Measurements from ENCODE around the gene EFCAB11. TPM values are rescaled to one million over a fixed set of nuclear protein-coding genes. Genes with fewer than 3 reads are reported as not detected.
"Not testable (repeated sequence)": the region's sequence is repeated elsewhere in the genome, so short reads cannot be mapped to it uniquely, and the experiment has no call there.

EFCAB11 gene
- total RNA-seq, 1 experiment from 2014 or later = 12.0 TPM

- DNase-seq (ENCODE audit: low read depth) = peak; percentile 35
Measured at GRCh38 chr14:89911010-89911919, 43.3 kb downstream of the EFCAB11 start.

DNA sequence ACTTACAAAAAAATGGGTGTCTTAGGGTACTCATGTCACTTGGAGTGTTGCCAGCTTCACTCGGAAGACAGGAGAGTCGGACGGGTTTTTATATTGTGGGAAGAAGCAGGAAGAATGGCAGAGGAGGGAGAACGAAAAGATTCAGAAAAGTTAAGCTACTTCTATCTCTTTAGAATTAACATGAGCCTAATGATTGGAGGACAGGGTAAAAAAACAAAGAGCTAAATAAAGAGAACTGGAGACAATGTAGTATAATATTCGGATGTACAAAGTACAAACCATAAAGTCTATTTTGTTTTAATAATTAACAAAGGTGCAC lies 43.9 kb downstream of the EFCAB11 start:
- no peak for DNase-seq (ENCODE audit: low read depth)

DNA sequence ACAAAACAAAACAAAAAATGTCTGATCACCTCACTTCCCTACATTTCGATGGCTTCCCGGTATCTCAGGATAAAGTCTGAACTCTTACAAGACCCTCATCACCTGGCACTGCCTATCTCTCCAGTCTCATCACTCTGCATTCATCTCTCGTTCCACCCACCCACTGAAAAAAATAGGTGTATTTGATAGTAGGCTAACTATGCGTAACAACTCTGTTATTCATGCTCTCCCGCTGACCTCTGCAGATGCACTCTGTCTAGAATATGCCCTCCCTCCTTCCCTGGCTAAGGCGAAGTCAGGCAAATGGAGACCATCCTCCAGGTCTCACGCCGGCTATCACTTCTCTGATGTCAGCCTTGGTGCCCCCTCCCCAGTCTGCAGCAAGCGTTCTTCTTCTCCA lies 44.9 kb downstream of the EFCAB11 start:
- DNase-seq (ENCODE audit: low read depth) = no peak

DNA sequence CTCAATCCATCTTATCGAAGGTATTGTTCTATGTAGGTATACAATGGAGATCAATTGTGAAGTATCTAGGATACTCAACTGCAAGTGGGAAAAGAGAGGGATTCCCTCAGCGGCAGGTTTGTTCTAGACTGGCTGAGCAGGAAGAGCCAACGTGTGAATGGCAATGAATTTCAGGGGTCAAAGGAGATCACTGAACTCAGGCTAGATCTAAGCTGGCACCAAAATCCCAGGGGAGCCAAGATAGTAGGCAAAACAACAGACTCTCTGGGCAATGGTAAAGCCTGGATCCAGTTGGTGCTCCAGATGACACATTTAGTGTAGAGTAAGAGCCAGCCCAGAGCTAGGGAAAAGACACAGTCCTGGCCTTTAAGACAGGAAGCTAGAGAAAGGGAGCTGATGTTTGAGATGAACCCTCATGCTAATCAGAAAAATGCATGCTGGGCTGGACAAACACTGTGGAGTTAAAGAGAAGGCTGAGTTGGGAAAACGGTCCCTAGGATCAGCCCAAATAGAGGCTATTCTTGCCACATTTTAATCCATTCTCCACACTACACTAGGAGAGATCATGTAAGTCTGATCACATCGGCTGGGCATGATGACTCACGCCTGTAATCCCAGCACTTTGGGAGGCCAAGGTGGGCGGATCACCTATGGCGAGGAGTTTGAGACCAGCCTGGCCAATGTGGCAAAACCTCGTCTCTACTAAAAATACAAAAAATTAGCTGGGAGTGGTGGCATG lies 45.6 kb downstream of the EFCAB11 start:
- DNase-seq (ENCODE audit: low read depth) = peak; percentile 24

DNA sequence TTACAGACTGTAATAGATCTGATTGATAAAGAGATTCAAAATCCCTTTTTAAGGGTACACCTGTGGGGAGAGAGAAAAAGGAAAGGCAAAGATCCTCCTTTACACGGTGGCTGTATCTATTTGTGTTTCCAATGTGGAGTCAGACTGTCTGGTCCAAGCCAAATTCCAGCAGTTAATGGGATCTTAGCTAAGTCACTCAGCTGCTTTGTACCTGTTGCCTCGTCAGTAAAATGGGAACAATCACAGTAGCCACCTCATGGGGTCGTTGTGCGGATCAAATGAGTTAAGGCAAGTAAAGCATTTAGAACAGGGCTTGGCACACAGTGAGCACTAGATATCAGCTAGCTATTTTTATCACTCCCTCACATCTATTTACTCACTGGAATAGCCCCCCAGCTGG lies 46.9 kb downstream of the EFCAB11 start:
- DNase-seq (ENCODE audit: low read depth) = no peak

DNA sequence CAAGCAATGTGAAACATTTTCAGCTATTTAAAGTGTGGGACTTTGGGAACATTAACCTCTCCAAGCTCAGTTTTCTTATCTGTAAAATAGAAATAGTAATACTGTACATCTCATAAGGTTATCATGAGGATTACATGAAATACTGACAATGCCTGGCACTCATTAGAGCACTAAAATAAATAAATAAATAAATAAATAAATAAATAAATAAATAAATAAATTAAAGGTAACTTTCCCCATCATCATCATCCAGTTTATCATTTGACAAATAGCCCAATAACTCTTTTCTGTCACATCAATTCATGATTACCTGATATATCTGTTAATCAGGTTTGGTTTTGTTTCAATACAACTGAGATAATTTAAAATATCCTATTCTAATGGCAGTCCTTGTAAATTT lies 48.5 kb downstream of the EFCAB11 start:
- no peak for DNase-seq (ENCODE audit: low read depth)

DNA sequence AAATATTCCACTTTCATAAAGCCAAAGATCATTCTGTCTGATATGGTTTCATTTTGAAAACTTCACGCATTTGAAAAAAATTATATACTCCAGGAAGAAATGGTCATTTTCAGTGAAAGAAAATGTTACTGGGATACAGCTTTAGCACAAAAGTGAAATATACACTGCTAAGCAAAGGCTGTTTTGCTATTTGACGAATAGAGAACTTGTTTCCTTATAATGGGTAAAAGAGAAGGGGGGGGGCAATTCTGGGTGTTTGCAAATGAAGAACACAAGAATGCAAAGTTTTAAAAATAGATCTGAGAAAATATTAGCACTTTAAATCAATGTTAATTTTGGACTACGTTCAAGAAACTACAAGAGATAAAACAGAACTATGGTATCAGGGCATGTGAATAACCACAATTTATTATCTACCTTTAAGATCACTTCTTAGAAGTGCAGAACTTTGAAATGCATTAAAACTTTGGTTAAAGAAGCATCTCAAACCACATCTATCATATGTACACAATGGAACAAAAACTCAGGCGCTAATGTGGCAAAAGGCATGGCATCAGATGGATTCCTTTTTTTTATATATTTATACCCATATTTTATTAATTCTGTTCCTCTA lies 51.1 kb downstream of the EFCAB11 start:
- no peak for DNase-seq (ENCODE audit: low read depth)

- DNase-seq (ENCODE audit: low read depth) = no peak
Measured at GRCh38 chr14:89902881-89903280, 51.6 kb downstream of the EFCAB11 start.

GRCh38 chr14:89900802-89901201 lies 53.7 kb downstream of the EFCAB11 start:
- DNase-seq (ENCODE audit: low read depth) = no peak

GRCh38 chr14:89899917-89900663 lies 54.4 kb downstream of the EFCAB11 start:
- DNase-seq (ENCODE audit: low read depth) = peak; percentile 31

- no peak for DNase-seq (ENCODE audit: low read depth)
Measured at GRCh38 chr14:89899291-89899690, 55.2 kb downstream of the EFCAB11 start.

DNA sequence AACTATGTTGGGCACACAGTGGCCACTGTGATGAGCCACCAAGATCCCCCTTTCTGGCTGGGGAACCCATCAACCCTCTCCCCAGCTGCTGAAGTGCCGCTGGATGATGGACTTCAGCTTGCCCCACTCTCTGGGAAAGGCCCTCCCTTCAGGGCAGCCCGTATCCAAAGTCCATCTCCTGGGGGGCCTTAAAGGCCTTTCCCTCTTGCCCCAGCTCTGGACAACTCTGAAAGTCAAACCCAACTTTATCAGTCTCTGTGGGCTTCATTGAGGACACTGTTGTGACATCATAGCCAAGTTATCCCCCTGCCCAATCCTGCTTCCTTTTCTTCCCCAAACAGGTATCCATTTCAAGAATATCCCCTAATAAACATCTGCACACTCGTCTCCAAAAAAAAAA lies 61.1 kb downstream of the EFCAB11 start:
- DNase-seq (ENCODE audit: low read depth) = not testable (repeated sequence)

DNA sequence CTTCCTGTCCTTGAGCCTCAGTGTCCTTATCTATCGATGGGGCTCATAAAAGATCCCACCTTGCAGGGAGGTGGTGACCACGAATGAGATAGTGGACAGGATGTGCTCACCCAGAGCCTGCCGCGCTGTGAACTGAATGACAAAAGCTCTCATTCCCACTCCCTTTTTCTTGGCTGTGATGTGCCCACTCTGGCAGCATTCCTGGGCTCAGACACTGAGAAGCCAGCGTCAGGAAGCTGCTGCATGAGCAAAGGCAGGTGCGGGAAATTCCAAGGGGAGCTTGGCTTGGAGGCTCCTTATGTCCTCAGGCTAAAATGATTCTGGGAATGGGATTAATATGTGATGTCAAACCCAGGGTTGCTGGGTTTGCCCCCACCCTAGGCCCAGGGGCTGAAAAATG lies 61.6 kb downstream of the EFCAB11 start:
- no peak for DNase-seq (ENCODE audit: low read depth)

DNA sequence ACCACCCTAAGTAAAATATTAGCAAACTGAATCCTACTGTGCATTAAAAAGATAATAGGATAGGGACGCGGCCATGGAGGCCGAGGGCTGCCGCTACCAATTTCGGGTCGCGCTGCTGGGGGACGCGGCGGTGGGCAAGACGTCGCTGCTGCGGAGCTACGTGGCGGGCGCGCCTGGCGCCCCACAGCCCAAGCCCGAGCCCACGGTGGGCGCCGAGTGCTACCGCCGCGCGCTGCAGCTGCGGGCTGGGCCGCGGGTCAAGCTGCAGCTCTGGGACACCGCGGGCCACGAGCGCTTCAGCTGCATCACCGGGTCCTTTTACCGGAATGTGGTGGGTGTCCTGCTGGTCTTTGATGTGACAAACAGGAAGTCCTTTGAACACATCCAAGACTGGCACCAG lies 62.8 kb downstream of the EFCAB11 start:
- not testable (repeated sequence) for DNase-seq (ENCODE audit: low read depth)

GRCh38 chr14:89891055-89891454 lies 63.5 kb downstream of the EFCAB11 start:
- DNase-seq (ENCODE audit: low read depth) = no peak

- no peak for DNase-seq (ENCODE audit: low read depth)
Measured at GRCh38 chr14:89890589-89890988, 63.9 kb downstream of the EFCAB11 start.

- DNase-seq (ENCODE audit: low read depth) = no peak
Measured at GRCh38 chr14:89889626-89890025, 64.9 kb downstream of the EFCAB11 start.

DNA sequence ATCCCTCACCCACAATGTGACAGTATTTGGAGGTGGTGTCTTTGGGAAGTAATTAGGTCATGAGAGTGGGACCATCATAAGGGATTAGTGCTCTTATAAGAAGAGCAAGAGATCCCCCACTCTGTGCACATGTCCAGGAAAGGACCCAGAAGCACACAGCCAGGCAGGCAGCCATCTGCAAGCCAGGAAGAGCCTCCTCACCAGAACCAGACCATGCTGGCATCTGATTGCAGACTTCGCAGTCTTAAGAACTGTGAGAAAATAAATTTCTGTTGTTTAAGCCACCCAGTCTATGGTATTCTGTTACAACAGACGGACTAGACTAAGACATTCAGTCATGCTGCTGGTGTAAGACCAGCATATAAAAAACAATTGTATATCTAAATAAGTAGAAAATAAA lies 69.8 kb downstream of the EFCAB11 start:
- no peak for DNase-seq (ENCODE audit: low read depth)

DNA sequence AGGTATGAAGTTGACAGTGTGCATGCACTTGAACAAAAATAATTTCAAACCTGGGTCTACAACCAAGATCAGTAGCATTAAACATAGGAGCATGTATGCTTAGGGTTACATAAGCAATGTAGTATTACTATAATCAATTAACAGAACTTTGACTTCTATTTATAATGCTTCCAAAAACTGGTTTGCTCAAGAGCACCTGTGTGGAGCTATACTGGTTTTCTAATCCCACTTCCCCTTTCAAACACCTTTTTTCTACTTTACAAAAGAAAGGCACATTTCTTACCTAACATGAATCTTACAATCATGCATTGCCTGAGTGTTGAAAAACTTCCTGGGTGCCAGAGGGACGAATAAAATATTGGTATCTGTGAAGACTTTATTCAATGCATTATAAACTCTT lies 72.7 kb downstream of the EFCAB11 start:
- DNase-seq (ENCODE audit: low read depth) = no peak

DNA sequence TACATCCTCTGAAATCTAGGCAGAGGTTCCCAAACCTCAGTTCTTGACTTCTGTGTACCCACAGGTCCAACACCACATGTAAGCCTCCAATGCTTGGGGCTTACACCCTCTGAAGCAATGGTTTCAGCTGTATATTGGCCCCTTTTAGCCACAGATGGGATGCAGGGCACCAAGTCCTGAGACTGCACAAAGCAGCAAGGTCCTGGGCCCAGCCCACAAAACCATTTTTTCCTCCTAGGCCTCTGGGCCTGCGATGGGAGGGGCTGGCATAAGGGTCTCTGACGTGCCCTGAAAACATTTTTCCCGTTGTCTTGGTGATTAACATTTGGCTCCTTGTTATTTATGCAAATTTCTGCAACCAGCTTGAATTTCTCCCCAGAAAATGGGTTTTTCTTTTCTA lies 80.4 kb downstream of the EFCAB11 start:
- not testable (repeated sequence) for DNase-seq (ENCODE audit: low read depth)

GRCh38 chr14:89870316-89870715 lies 84.2 kb downstream of the EFCAB11 start:
- peak; percentile 40 for DNase-seq (ENCODE audit: low read depth)

DNA sequence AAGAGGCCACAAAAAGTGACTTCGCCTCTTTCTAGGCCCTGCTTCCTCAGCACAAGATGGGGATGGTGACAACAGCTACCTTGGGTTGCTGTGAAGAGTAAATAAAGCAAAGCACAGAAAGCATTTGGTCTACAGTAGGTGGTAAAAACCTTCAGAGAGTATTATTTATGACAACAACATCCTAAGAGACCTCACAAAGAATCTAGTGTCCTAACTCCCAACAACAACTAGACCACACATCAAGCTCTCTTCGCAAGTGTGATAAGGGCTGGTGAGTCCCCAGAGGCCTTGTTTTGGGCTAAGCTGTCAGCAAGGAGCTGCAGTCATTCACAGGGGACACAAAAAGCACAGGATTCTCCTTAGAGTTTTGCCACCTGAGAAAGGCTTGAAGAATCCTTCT lies 84.9 kb downstream of the EFCAB11 start:
- no peak for DNase-seq (ENCODE audit: low read depth)

Measured in LHCN-M2 (cell line).